Retinal pigment epithelial cell (primary cell): ENCODE data around the gene GRAMD1A.

Experiments
- DNase-seq: peaks from one replicate; pipeline ENCODE4 v3.0.0-alpha.2; 2010; ENCODE audit warnings: low read depth
- H3K4me3 ChIP-seq: 2 replicates; pipeline ENCODE4 v1.5.1; 2011; ENCODE audit warnings: mild to moderate bottlenecking, low read length, control low read depth, moderate library complexity
- TF ChIP-seq, protein P1 (sequence below): conservative IDR thresholded peaks from 2 replicates; pipeline ENCODE4 v1.5.1; 2011; ENCODE audit warnings: low read depth, low read length, control low read depth, inconsistent platforms

GRAMD1A gene

GRCh38 chr19:34999498-35000337 is at the start of gene GRAMD1A:
TSS of gene GRAMD1A (plus strand) at chr19:35000323. CDS start at chr19:35000479, 156 bp downstream.
- H3K4me3 ChIP-seq: peak within 1 kb of the TSS; percentile 75
- DNase-seq: peak; percentile 84
- TF ChIP-seq, protein P1, sequence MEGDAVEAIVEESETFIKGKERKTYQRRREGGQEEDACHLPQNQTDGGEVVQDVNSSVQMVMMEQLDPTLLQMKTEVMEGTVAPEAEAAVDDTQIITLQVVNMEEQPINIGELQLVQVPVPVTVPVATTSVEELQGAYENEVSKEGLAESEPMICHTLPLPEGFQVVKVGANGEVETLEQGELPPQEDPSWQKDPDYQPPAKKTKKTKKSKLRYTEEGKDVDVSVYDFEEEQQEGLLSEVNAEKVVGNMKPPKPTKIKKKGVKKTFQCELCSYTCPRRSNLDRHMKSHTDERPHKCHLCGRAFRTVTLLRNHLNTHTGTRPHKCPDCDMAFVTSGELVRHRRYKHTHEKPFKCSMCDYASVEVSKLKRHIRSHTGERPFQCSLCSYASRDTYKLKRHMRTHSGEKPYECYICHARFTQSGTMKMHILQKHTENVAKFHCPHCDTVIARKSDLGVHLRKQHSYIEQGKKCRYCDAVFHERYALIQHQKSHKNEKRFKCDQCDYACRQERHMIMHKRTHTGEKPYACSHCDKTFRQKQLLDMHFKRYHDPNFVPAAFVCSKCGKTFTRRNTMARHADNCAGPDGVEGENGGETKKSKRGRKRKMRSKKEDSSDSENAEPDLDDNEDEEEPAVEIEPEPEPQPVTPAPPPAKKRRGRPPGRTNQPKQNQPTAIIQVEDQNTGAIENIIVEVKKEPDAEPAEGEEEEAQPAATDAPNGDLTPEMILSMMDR: no peak

GRCh38 chr19:34953092-34953491 is 47.0 kb upstream of the GRAMD1A start:
- TF ChIP-seq, protein P1: no peak
- no peak for DNase-seq
- H3K4me3 ChIP-seq: no peak overlapping the region

DNA sequence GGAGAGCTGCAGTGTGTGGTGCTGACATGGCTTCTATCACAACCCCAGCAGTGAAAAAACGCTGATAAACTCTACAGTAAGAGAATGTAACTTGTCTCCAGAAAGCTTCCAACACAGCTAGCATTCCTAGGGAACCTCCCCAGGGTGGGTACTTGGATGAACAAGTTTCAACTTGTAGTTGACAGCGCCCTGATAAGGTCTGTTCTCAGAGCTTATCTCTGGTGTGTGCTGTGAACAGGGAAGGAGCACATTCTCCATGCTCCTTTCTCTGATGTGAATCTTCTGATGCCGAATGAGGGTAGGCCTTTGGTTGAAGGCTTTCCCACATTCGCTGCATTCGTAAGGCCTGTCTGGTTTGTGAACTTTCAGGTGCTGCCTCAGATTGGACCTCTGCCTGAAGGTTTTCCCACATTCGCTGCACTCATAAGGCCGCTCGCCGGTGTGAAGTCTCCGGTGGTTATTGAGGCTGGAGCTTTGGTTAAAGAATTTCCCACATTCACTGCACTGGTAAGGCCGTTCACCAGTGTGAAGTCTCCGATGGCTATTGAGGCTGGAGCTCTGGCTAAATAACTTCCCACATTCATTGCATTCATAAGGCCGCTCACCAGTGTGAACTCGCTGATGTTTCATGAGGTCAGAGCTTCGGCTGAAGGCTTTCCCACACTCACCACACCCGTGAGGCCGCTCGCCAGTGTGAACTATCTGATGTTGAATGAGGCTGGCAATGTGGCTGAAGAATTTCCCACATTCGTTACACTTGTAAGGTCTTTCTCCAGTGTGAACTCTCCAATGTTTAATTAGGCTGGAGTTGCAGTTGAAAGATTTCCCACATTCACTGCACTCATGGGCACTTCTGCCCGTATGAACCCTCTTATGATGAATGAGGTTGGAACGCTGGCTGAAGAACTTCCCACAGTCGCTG is 42.0 kb upstream of the GRAMD1A start:
- TF ChIP-seq, protein P1: no peak
- H3K4me3 ChIP-seq: no peak overlapping the region

GRCh38 chr19:34959021-34959420 is 41.1 kb upstream of the GRAMD1A start:
- no peak overlapping the region for H3K4me3 ChIP-seq
- TF ChIP-seq, protein P1: no peak

More for the DNA sequence above, 42.0 kb upstream of the GRAMD1A start:
- no peak for DNase-seq

GRCh38 chr19:34960103-34960805 is 39.9 kb upstream of the GRAMD1A start:
- TF ChIP-seq, protein P1: no peak
- no peak overlapping the region for H3K4me3 ChIP-seq
- peak; percentile 1 for DNase-seq

More at GRCh38 chr19:34959021-34959420, 41.1 kb upstream of the GRAMD1A start:
- no peak for DNase-seq

GRCh38 chr19:34960940-34961679 is 39.0 kb upstream of the GRAMD1A start:
- TF ChIP-seq, protein P1: no peak
- DNase-seq: no peak
- H3K4me3 ChIP-seq: no peak overlapping the region
